Naive thymus-derived CD8-positive, alpha-beta T cell (primary cell): Measurements from ENCODE around the gene HOXA9. TPM values are rescaled to one million over a fixed set of nuclear protein-coding genes. Genes with fewer than 3 reads are reported as not detected.

Experiments
- ATAC-seq, 2 donors: fragments of 150-1000 bp; cut with Tn5 transposase in 1 of 2; sonication (Bioruptor Pico), chemical (Tn5 transposase) in 1 of 2; 1 replicate in 1 of 2; 2 replicates in 1 of 2; pipeline ENCODE4 v1.10.0; 2021; ENCODE audit warnings: mild to moderate bottlenecking in 2 of 2, moderate library complexity in 2 of 2
- POLR2A ChIA-PET: fragments of 350-600 bp; sonication (Branson Sonifier 250); formaldehyde crosslinking; loops from one replicate; lab custom pipeline; 2021; ENCODE audit warnings: antibody characterized with exemption; lab: Charles Lee
- DNase-seq, 10 donors: peaks; one replicate each; pipeline versions ENCODE4 v3.0.0 to v3.0.0-alpha.2; 2020 to 2022
- H3K27ac Mint-ChIP-seq, 10 donors: one replicate each; pipeline ENCODE4 v1.8.0; 2020 to 2022; ENCODE audit warnings: mild to moderate bottlenecking in 10 of 10, mixed read lengths in 10 of 10, moderate library complexity in 4 of 10, inconsistent platforms in 1 of 10
- H3K27me3 Mint-ChIP-seq, 5 donors: one replicate each; pipeline ENCODE4 v1.8.0; 2021 to 2022; ENCODE audit warnings: mixed read lengths in 5 of 5
- H3K36me3 Mint-ChIP-seq, 3 donors: one replicate each; pipeline ENCODE4 v1.8.0; 2020 to 2022; ENCODE audit warnings: mixed read lengths in 3 of 3, mild to moderate bottlenecking in 2 of 3, inconsistent platforms in 1 of 3
- H3K4me1 Mint-ChIP-seq, 4 donors: one replicate each; pipeline ENCODE4 v1.8.0; 2021 to 2022; ENCODE audit warnings: mixed read lengths in 4 of 4
- H3K4me3 Mint-ChIP-seq, 10 donors: one replicate each; pipeline ENCODE4 v1.8.0; 2020 to 2022; ENCODE audit warnings: mild to moderate bottlenecking in 10 of 10, mixed read lengths in 10 of 10, moderate library complexity in 6 of 10, inconsistent platforms in 1 of 10
- H3K9me3 Mint-ChIP-seq, 9 donors: one replicate each; pipeline ENCODE4 v1.8.0; 2020 to 2022; ENCODE audit warnings: mixed read lengths in 9 of 9, mild to moderate bottlenecking in 3 of 9, inconsistent platforms in 1 of 9, moderate library complexity in 1 of 9
- polyA plus RNA-seq, 3 donors: library from polyadenylated mRNA; unstranded; fragments of 300-500 nt; fragmentation: Illumina TruSeq; gene quantifications; one replicate each; pipeline ENCODE4 v1.2.3, GENCODE V29; 2021
- total RNA-seq, 8 experiments: library from RNA in 2 of 8; stranded (reverse) in 2 of 8; gene quantifications; one replicate each; pipeline ENCODE4 v1.2.3 and lab custom pipeline; 2021 to 2026

The HOXA9 gene
- total and polyA plus RNA-seq, 5 experiments from 2014 or later: 0.16 TPM; not detected in 4

DNA sequence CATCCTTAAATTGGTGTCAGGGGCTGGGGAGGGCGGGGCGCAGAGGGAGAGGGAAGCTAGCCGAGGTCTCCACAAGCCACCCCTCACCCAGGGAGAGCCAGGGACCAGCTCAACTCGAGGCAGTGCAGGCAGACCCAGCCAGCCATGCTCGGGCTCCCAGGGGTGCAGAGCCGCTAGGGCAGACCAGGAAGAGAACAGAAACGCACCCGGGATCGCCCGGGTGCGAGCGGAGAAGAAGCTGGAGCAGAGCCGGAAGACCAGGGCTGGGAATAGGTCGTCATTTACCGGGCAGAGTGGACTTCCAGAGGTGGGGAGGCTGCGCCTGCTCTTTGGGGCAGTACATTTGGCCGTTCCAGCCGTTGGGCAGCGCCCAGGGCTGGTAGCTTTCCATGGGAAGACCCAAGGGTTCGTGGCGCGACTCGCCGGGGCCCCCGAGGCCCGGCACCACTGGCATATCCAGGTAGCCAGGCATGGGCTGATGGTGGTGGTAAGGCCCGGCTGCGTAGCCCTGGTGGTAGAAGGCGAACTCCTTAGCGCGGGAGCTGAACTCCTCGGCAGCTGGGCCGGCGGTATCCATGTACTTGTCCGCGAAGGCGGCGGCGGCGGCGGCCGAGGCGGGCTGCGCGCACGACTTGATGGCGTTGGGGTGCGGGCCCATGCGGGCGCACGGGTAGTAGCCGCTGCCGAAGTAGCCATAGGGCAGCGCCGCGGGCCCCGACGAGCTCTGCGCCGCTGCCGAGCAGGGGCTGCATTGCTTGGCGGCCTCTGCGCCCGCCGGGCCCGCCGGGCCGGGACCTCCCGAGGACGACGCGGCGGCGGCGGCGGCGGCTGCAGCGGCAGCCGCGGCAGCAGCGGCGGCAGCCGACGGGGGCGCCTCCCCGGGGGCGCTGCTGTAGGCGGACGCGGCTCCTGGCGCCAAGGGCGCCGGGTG, 33.8 kb upstream of the HOXA9 start:
- no peak for DNase-seq
- H3K9me3 Mint-ChIP-seq: peaks cover 0 to 11% (median 0%) of the 10 kb centered on the region in 9 donors

DNA sequence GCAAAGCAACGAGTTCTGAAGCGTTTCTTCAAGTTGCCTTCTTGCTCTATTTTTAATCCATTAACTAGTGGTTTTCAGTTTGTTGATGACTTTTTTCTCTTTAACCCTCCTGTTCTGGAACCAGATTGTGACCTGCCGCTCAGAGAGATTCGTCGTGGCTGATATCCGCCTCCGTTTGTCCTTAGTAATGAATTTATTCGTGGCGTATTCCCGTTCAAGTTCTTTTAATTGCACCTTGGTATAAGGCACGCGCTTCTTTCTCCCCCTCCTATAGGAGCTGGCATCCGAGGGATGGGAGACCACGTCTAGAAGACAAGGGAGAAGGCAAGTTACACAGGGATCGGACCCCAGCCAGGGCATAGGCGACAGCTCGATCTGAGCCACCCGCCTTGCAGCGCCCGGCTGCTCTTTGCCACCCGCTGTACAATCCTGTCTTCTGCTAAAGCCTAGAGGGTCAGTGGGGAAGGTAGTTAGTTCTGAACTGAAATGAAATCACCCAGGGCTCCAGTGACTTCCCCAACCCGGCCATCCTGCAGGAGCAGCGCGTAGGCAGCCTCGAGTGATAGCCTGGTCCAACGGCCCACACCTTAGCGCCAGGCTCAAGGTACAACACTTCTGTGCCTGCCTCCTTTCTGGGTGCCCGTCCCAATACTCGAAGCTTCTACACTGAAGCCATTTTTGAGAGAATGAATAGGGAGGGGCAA, 33.0 kb upstream of the HOXA9 start:
- Mint-ChIP-seq H3K4me3 (peak overlapping the region in 7 of 10 donors; percentile 7 to 73 (median 27)), H3K36me3 (peaks cover 0 to 5% (median 3%) of the 10 kb centered on the region in 3 donors), H3K9me3 (peaks cover 0 to 11% (median 0%) of the 10 kb centered on the region in 9 donors), H3K4me1 (peaks cover 13 to 42% (median 39%) of the 10 kb centered on the region in 4 donors), H3K27me3 (peaks cover 65 to 100% (median 75%) of the 10 kb centered on the region in 5 donors), H3K27ac (peak overlapping the region in 2 of 10 donors; percentile 28 to 85)
- no peak for ATAC-seq
- DNase-seq: peak in 2 of 10 donors; percentile 14 to 38
- POLR2A ChIA-PET: interaction anchor here (1.1 to 1.3 kb wide), 2 partner anchors 10 to 12 kb away, joined by 3 to 4 read pairs; no protein-coding TSS in a partner anchor

More for the DNA sequence above, 33.8 kb upstream of the HOXA9 start:
- peak; percentile 22 to 34 for ATAC-seq
- H3K36me3 Mint-ChIP-seq: peaks cover 0 to 5% (median 3%) of the 10 kb centered on the region in 3 donors
- peaks cover 13 to 47% (median 35%) of the 10 kb centered on the region in 4 donors for H3K4me1 Mint-ChIP-seq
- peak overlapping the region in 2 of 10 donors; percentile 34 to 85 for H3K27ac Mint-ChIP-seq
- H3K27me3 Mint-ChIP-seq: peaks cover 69 to 100% (median 74%) of the 10 kb centered on the region in 5 donors
- POLR2A ChIA-PET: interaction anchor here (0.8 to 1.3 kb wide), 3 partner anchors 9 to 12 kb away, joined by 3 to 4 read pairs (median 3); no protein-coding TSS in a partner anchor
- peak overlapping the region in 9 of 10 donors; percentile 47 to 80 (median 70) for H3K4me3 Mint-ChIP-seq

DNA sequence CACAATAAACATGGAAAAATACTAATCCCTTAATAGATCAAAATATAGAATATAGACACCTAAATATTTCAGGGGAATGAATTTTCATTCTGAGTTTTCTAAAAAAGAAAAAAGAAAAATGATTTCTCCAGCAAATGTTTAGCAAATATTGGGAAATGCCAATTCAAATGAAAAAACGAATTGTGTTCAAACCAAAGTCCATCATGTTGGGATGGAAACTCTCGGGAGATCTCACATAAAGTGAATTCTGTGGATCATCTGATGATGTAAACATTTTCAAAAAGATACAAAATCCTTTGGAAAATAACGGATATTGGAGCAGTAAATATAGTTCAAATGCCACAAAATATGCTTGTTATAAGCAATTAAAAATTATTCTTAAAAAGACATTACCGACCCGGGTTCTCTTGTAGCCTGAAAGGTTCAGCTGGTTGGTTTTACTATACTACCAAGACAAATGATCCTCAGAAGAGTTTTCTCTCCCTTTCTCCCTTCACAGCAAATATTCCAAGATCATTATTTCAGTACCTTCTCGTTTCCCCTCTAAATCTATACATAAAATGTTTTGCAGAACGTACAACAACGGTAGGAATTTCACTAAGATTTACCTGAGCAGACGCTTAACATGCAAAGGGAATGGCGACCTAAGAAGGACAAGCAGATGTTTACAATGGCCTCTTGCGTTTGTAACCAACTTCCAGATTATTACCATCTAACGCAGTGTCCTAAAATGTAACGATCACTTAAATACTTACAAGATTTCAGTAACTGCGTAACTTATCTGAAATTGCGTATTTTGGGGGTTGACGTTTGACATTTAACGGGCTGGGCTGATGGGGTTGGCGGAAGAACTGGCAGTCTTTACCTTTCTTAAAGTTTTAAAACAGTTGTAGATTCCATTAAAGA, 32.1 kb upstream of the HOXA9 start:
- Mint-ChIP-seq H3K4me3 (no peak overlapping the region), H3K27me3 (peaks cover 59 to 99% (median 72%) of the 10 kb centered on the region in 5 donors), H3K27ac (peak overlapping the region in 1 of 10 donors; percentile 81), H3K36me3 (peaks cover 0 to 5% (median 3%) of the 10 kb centered on the region in 3 donors), H3K4me1 (peaks cover 13 to 43% (median 39%) of the 10 kb centered on the region in 4 donors), H3K9me3 (peaks cover 0 to 11% (median 0%) of the 10 kb centered on the region in 9 donors)
- POLR2A ChIA-PET: no interaction called here
- ATAC-seq: no peak
- peak in 1 of 10 donors; percentile 10 for DNase-seq

GRCh38 chr7:27196287-27196767, 31.0 kb upstream of the HOXA9 start:
- peaks cover 12 to 43% (median 36%) of the 10 kb centered on the region in 4 donors for H3K4me1 Mint-ChIP-seq
- POLR2A ChIA-PET: interaction anchor here (1.5 kb wide), 1 partner anchor 823 kb away, joined by 4 read pairs; no protein-coding TSS in a partner anchor
- H3K9me3 Mint-ChIP-seq: peaks cover 0 to 9% (median 0%) of the 10 kb centered on the region in 9 donors
- H3K27ac Mint-ChIP-seq: no peak overlapping the region
- no peak overlapping the region for H3K4me3 Mint-ChIP-seq
- peaks cover 58 to 99% (median 67%) of the 10 kb centered on the region in 5 donors for H3K27me3 Mint-ChIP-seq
- H3K36me3 Mint-ChIP-seq: peaks cover 0 to 5% (median 3%) of the 10 kb centered on the region in 3 donors
- DNase-seq (peak; percentile 68 to 92 (median 78)), ATAC-seq (peak in 1 of 2 donors; percentile 43)

GRCh38 chr7:27194686-27195379, 29.5 kb upstream of the HOXA9 start:
- Mint-ChIP-seq H3K4me1 (peaks cover 5 to 36% (median 28%) of the 10 kb centered on the region in 4 donors), H3K27ac (no peak overlapping the region), H3K9me3 (peaks cover 0 to 9% (median 0%) of the 10 kb centered on the region in 9 donors), H3K36me3 (peaks cover 2 to 5% (median 3%) of the 10 kb centered on the region in 3 donors), H3K27me3 (peaks cover 60 to 99% (median 72%) of the 10 kb centered on the region in 5 donors), H3K4me3 (no peak overlapping the region)
- DNase-seq: no peak
- POLR2A ChIA-PET: interaction anchor here (1.5 kb wide), 1 partner anchor 825 kb away, joined by 4 read pairs; no protein-coding TSS in a partner anchor
- no peak for ATAC-seq

- Mint-ChIP-seq H3K36me3 (peaks cover 2 to 5% (median 5%) of the 10 kb centered on the region in 3 donors), H3K27me3 (peaks cover 67 to 99% (median 77%) of the 10 kb centered on the region in 5 donors), H3K4me3 (peak overlapping the region in 8 of 10 donors; percentile 28 to 83 (median 46)), H3K4me1 (peaks cover 10 to 40% (median 32%) of the 10 kb centered on the region in 4 donors), H3K9me3 (peaks cover 0 to 9% (median 0%) of the 10 kb centered on the region in 9 donors), H3K27ac (no peak overlapping the region)
- ATAC-seq: no peak
- DNase-seq: no peak
- POLR2A ChIA-PET: no interaction called here
These were observed 28.6 kb upstream of the HOXA9 start for GRCh38 chr7:27194002-27194352.

DNA sequence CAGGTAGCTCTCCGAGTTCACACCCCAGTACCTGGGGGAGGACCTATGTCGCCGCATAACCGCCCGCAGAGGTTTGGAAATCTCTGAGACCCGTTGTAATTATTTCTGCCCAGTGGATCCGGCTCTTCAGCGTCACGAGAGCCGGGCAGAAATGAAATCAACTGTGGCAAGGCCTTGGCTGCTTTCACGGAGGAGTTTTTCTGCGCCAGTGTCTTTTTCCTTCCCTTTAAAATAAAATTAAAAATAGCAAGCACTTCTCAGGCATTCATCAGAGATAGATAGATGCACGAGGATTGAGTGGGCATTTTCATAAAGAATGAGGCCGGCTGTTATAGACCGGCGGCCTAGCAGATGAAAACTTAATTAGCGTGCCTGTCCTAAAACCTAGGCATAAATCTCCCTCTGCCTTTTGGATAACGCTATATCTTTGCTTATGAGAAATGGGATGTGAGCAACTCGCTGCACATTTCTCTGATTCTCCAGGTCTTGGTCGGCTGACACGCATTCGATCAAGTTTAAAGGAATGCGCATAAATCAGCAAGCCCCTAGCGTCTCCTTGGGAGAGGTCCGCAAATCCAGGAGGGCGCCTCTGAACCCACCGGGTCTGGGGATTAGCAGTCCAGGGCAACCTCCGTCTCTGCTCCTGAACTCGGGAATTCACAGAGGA, 28.1 kb upstream of the HOXA9 start:
- no peak overlapping the region for H3K27ac Mint-ChIP-seq
- POLR2A ChIA-PET: interaction anchor here (0.6 to 1.4 kb wide), 2 partner anchors 21 to 728 kb away, joined by 3 to 4 read pairs; no protein-coding TSS in a partner anchor
- DNase-seq: peak in 1 of 10 donors; percentile 12

GRCh38 chr7:27192546-27193334, 27.4 kb upstream of the HOXA9 start:
- Mint-ChIP-seq H3K4me3 (peak overlapping the region; percentile 49 to 83 (median 74)), H3K9me3 (peaks cover 0 to 8% (median 0%) of the 10 kb centered on the region in 9 donors), H3K27me3 (peaks cover 67 to 99% (median 78%) of the 10 kb centered on the region in 5 donors), H3K27ac (peak overlapping the region in 1 of 10 donors; percentile 65), H3K36me3 (peaks cover 2 to 6% (median 5%) of the 10 kb centered on the region in 3 donors), H3K4me1 (peaks cover 18 to 41% (median 36%) of the 10 kb centered on the region in 4 donors)
- POLR2A ChIA-PET: interaction anchor here (0.6 to 1.4 kb wide), 3 partner anchors 20 to 729 kb away, joined by 3 to 4 read pairs (median 4); no protein-coding TSS in a partner anchor
- DNase-seq: no peak
- ATAC-seq: peak; percentile 57 to 61

More for the DNA sequence above, 28.1 kb upstream of the HOXA9 start:
- Mint-ChIP-seq H3K27me3 (peaks cover 66 to 99% (median 78%) of the 10 kb centered on the region in 5 donors), H3K4me3 (peak overlapping the region; percentile 28 to 83 (median 48)), H3K4me1 (peaks cover 12 to 41% (median 34%) of the 10 kb centered on the region in 4 donors), H3K36me3 (peaks cover 2 to 6% (median 5%) of the 10 kb centered on the region in 3 donors), H3K9me3 (peaks cover 0 to 8% (median 0%) of the 10 kb centered on the region in 9 donors)
- ATAC-seq: no peak

DNA sequence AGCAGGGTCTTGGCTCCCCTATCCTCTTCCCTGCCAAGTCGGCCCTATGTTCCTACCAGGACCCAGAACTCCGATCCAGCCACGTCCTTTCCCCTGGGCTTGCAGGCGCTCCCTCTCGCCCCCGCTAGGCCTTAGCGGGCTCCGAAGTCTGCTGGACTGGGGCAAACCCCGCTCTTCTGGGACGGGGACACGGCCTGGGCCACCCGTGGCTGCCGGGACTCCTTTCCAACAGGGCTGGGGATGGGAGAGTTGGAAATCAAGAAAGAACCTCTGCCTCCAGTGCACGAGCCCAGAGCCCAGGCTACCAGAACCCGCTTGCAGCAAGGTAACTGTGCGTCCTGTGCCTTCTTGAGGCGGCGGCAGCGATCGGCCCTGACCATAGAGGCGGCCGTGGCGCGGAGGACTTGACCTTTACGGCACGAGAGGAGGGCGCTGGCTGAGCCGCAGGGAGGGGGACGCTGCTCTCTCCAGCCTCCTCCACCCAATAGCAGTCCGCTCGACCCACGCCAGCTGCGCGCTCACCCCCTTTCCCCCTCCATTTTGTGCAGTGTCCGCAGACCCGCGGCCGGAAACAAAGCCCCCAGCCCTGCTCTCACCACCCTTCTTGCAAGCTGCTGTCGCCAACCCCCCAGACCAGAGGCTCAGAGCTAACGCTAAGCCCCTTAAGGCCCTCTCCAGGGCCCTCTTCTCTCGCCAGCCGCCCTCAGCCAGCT, 26.7 kb upstream of the HOXA9 start:
- peak in 1 of 2 donors; percentile 13 for ATAC-seq
- POLR2A ChIA-PET: interaction anchor here (0.6 to 1.4 kb wide), 2 partner anchors 19 to 541 kb away, joined by 4 read pairs; no protein-coding TSS in a partner anchor
- Mint-ChIP-seq H3K4me1 (peaks cover 19 to 49% (median 41%) of the 10 kb centered on the region in 4 donors), H3K9me3 (peaks cover 0 to 4% (median 0%) of the 10 kb centered on the region in 9 donors), H3K27ac (peak overlapping the region in 1 of 10 donors; percentile 52), H3K36me3 (peaks cover 0 to 6% (median 2%) of the 10 kb centered on the region in 3 donors), H3K27me3 (peaks cover 67 to 99% (median 78%) of the 10 kb centered on the region in 5 donors), H3K4me3 (peak overlapping the region; percentile 34 to 82 (median 67))
- no peak for DNase-seq
